HG03354 (cell line): ENCODE measurements around the gene MEPE.

Experiments
- ATAC-seq: cut with Tn5 transposase; IDR thresholded peaks from one replicate; pipeline ENCODE4 v1.9.1; 2021; ENCODE audit warnings: mild to moderate bottlenecking; ENCODE audit not compliant: unreplicated experiment, poor library complexity, severe bottlenecking

The MEPE gene

GRCh38 chr4:87838890-87839591 lies 6.3 kb downstream of the MEPE start:
- ATAC-seq: peak; percentile 87

- no peak for ATAC-seq
Measured at GRCh38 chr4:87839592-87839946, 6.8 kb downstream of the MEPE start.

GRCh38 chr4:87840149-87840548 lies 7.4 kb downstream of the MEPE start:
- ATAC-seq: no peak

- ATAC-seq: no peak
Measured at GRCh38 chr4:87843936-87844335, 11.2 kb downstream of the MEPE start.

- ATAC-seq: no peak
Measured at GRCh38 chr4:87844452-87844851, 11.7 kb downstream of the MEPE start.

- ATAC-seq: no peak
Measured at GRCh38 chr4:87846226-87846625, 13.5 kb downstream of the MEPE start.

- ATAC-seq: peak; percentile 95
Measured at GRCh38 chr4:87848622-87849351, 16.0 kb downstream of the MEPE start.

GRCh38 chr4:87849612-87850011 lies 16.8 kb downstream of the MEPE start:
- no peak for ATAC-seq

- ATAC-seq: no peak
Measured at GRCh38 chr4:87851332-87851731, 18.6 kb downstream of the MEPE start.

- no peak for ATAC-seq
Measured at GRCh38 chr4:87851953-87852352, 19.2 kb downstream of the MEPE start.

- ATAC-seq: no peak
Measured at GRCh38 chr4:87853108-87853507, 20.3 kb downstream of the MEPE start.

- no peak for ATAC-seq
Measured at GRCh38 chr4:87853891-87854290, 21.1 kb downstream of the MEPE start.

GRCh38 chr4:87855559-87855958 lies 22.8 kb downstream of the MEPE start:
- no peak for ATAC-seq

- no peak for ATAC-seq
Measured at GRCh38 chr4:87856816-87857215, 24.0 kb downstream of the MEPE start.

GRCh38 chr4:87857789-87858188 lies 25.0 kb downstream of the MEPE start:
- ATAC-seq: no peak

GRCh38 chr4:87862236-87862635 lies 29.5 kb downstream of the MEPE start:
- no peak for ATAC-seq

- ATAC-seq: no peak
Measured at GRCh38 chr4:87863486-87863885, 30.7 kb downstream of the MEPE start.

- ATAC-seq: no peak
Measured at GRCh38 chr4:87864321-87864720, 31.6 kb downstream of the MEPE start.

GRCh38 chr4:87865288-87865687 lies 32.5 kb downstream of the MEPE start:
- ATAC-seq: no peak

- no peak for ATAC-seq
Measured at GRCh38 chr4:87865960-87866598, 33.3 kb downstream of the MEPE start.

- no peak for ATAC-seq
Measured at GRCh38 chr4:87868522-87868921, 35.8 kb downstream of the MEPE start.
